K562 (cell line): Measurements from ENCODE around the gene GPR39. TPM values are rescaled to one million over a fixed set of nuclear protein-coding genes. Genes with fewer than 3 reads are reported as not detected.

Experiments
- ATAC-seq: fragments of 200-7000 bp; cut with Tn5 transposase; 3 replicates; pipeline ENCODE4 v1.9.1; 2020; ENCODE audit warnings: moderate library complexity
- BruUV-seq: library from RNA; stranded (reverse); fragments of 400-500 nt; replicated peaks from 2 replicates; lab custom pipeline; 2021; lab: Mats Ljungman, UMichigan
- CTCF ChIA-PET: fragments of 300-600 bp; formaldehyde crosslinking; extraction: SDS; loops from one replicate; lab custom pipeline; 2021; ENCODE audit warnings: low intra/inter-chr PET ratio; lab: Yijun Ruan, JAX
- POLR2A ChIA-PET: fragments of 300-600, 350-650 bp; sonication (Branson Sonifier 250); formaldehyde crosslinking; extraction: SDS; loops from one replicate; lab custom pipeline; 2021; ENCODE audit warnings: antibody characterized with exemption, inconsistent platforms; lab: Yijun Ruan, JAX
- DNase-seq, 4 experiments: peaks; one replicate each; pipeline versions ENCODE4 v3.0.0 to v3.0.0-alpha.2; 2011 to 2018; ENCODE audit warnings: low spot score in 3 of 4, mixed read lengths in 3 of 4; ENCODE audit errors: extremely low read depth in 1 of 4
- FAIRE-seq: peaks from 2 replicates; lab custom pipeline; 2011; peaks lifted over from hg19 to GRCh38; lab: Jason Lieb, UNC
- H2AFZ ChIP-seq: 2 replicates; pipeline ENCODE4 v1.6.0; 2011; ENCODE audit warnings: low read depth, low read length, control low read depth, inconsistent platforms
- H3K27ac ChIP-seq: fragments of 200-600 bp; 3 replicates; pipeline ENCODE4 v1.8.0; 2011; ENCODE audit warnings: low read depth, mild to moderate bottlenecking, control low read depth, inconsistent platforms, low read length, moderate library complexity, mixed read lengths; ENCODE audit errors: extremely low read depth
- H3K27me3 ChIP-seq, 2 experiments: fragments of 300-600 bp in 1 of 2; 2 replicates in 1 of 2; 3 replicates in 1 of 2; pipeline versions ENCODE4 v1.6.0 to v1.8.0; 2011; ENCODE audit warnings: inconsistent platforms in 2 of 2, low read length in 2 of 2, mild to moderate bottlenecking in 1 of 2, mixed read lengths in 1 of 2, moderate library complexity in 1 of 2; ENCODE audit not compliant: control insufficient read depth in 2 of 2, insufficient read depth in 2 of 2
- H3K36me3 ChIP-seq: fragments of 300-600 bp; 3 replicates; pipeline ENCODE4 v1.8.0; 2011; ENCODE audit warnings: mild to moderate bottlenecking, low read length, inconsistent platforms; ENCODE audit not compliant: control insufficient read depth, insufficient read depth
- H3K4me1 ChIP-seq, 2 experiments: fragments of 200-600 bp in 1 of 2; replicated peaks in 1 of 2; 2 replicates in 1 of 2; 3 replicates in 1 of 2; pipeline versions ENCODE4 v1.5.1 to v1.8.0; 2011; ENCODE audit warnings: inconsistent platforms in 2 of 2, low read length in 2 of 2, mild to moderate bottlenecking in 1 of 2, mixed read lengths in 1 of 2, moderate library complexity in 1 of 2; ENCODE audit not compliant: control insufficient read depth in 2 of 2, insufficient read depth in 2 of 2
- H3K4me2 ChIP-seq: 2 replicates; pipeline ENCODE4 v1.6.1; 2011; ENCODE audit warnings: low read length, control low read depth, inconsistent platforms, mixed read lengths; ENCODE audit not compliant: insufficient read depth
- H3K4me3 ChIP-seq: fragments of 200-600 bp; sonication (generic), shearing (Covaris generic); 2 replicates; pipeline ENCODE4 v1.5.1; 2016; ENCODE audit warnings: control low read depth, inconsistent platforms
- H3K79me2 ChIP-seq: fragments of 200-600 bp; 3 replicates; pipeline ENCODE4 v1.8.0; 2011; ENCODE audit warnings: low read length, inconsistent platforms; ENCODE audit not compliant: control insufficient read depth, insufficient read depth
- H3K9ac ChIP-seq, 2 experiments: 2 replicates each; pipeline versions ENCODE4 v1.6.0 to v1.6.1; 2011; ENCODE audit warnings: low read depth in 2 of 2, low read length in 2 of 2, control low read depth in 1 of 2, inconsistent platforms in 1 of 2, mild to moderate bottlenecking in 1 of 2, mixed read lengths in 1 of 2; ENCODE audit not compliant: insufficient read depth in 1 of 2
- H3K9me1 ChIP-seq: one replicate; pipeline ENCODE4 v1.6.0; 2011; ENCODE audit warnings: inconsistent platforms, mild to moderate bottlenecking, low read length, moderate library complexity; ENCODE audit not compliant: control insufficient read depth, insufficient read depth
- H3K9me3 ChIP-seq: replicated peaks from 2 replicates; pipeline ENCODE4 v1.5.1; 2011; ENCODE audit warnings: low read depth, low read length, inconsistent platforms; ENCODE audit not compliant: control insufficient read depth, insufficient read depth
- H4K20me1 ChIP-seq: replicated peaks from 2 replicates; pipeline ENCODE4 v1.6.1; 2011; ENCODE audit warnings: low read length, inconsistent platforms, mixed read lengths; ENCODE audit not compliant: control insufficient read depth, insufficient read depth
- E2F6 ChIP-seq, 2 experiments: IDR thresholded peaks; 2 replicates each; pipeline ENCODE4 v1.6.1; 2011; ENCODE audit warnings: borderline replicate concordance in 1 of 2, control low read depth in 1 of 2, low read depth in 1 of 2, low read length in 1 of 2, mild to moderate bottlenecking in 1 of 2, mixed read lengths in 1 of 2, moderate library complexity in 1 of 2; ENCODE audit not compliant: insufficient read depth in 1 of 2, insufficient read length in 1 of 2, poor library complexity in 1 of 2, severe bottlenecking in 1 of 2; ENCODE audit errors: extremely low read depth in 1 of 2
- ETV5 ChIP-seq: sonication (generic); formaldehyde crosslinking; IDR thresholded peaks from 2 replicates; pipeline ENCODE4 v1.4.0; 2020; ENCODE audit warnings: low read depth, mild to moderate bottlenecking, missing genetic modification reagents
- FOXM1 ChIP-seq, 2 experiments: fragments of 450-650 bp in 1 of 2; sonication (generic) in 1 of 2; formaldehyde crosslinking in 1 of 2; IDR thresholded peaks; 2 replicates each; pipeline versions ENCODE4 v1.6.1 to v1.9.0; 2017 to 2022; ENCODE audit warnings: low read depth in 2 of 2, mild to moderate bottlenecking in 2 of 2, missing genetic modification reagents in 1 of 2, moderate library complexity in 1 of 2
- JUND ChIP-seq, 2 experiments: IDR thresholded peaks; 2 replicates in 1 of 2; 3 replicates in 1 of 2; pipeline ENCODE4 v1.6.1; 2011; ENCODE audit warnings: borderline replicate concordance in 2 of 2, low read depth in 2 of 2, low read length in 2 of 2, improper control_type of control experiment in 1 of 2, missing biosample characterization in 1 of 2, missing genetic modification characterization in 1 of 2, missing genetic modification reagents in 1 of 2
- NBN ChIP-seq: fragments of 450-650 bp; IDR thresholded peaks from 2 replicates; pipeline ENCODE4 v1.6.1; 2016; ENCODE audit warnings: low read depth, mild to moderate bottlenecking
- ZNF584 ChIP-seq: fragments of 200-800 bp; sonication (Bioruptor generic); IDR thresholded peaks from 2 replicates; pipeline ENCODE4 v1.6.1; 2016; ENCODE audit warnings: low read depth, mild to moderate bottlenecking, missing genetic modification characterization, missing compliant biosample characterization
- ZNF695 ChIP-seq: fragments of 450-650 bp; formaldehyde crosslinking; IDR thresholded peaks from 2 replicates; pipeline ENCODE4 v1.4.0; 2020; ENCODE audit warnings: mild to moderate bottlenecking, moderate library complexity
- WGBS: fragments of 100-300 bp; shearing (Covaris generic); methylation state at CpG from one replicate; pipeline ENCODE4 v1.1.6; 2016; ENCODE audit warnings: low coverage, mixed read lengths; ENCODE audit not compliant: insufficient coverage; ENCODE audit errors: missing lambda C conversion rate; 5-methylcytosine and 5-hydroxymethylcytosine counted together
- in situ Hi-C: fragments of 300-500 bp; cut with MboI; formaldehyde crosslinking; loops from 4 replicates; pipeline ENCODE4 v1.15.0; 2018; ENCODE audit warnings: inconsistent platforms, mixed read lengths
- intact Hi-C: fragments of 100-400 bp; cut with micrococcal nuclease; formaldehyde crosslinking; loops from 2 replicates; pipeline ENCODE4 v1.14.2; 2022
- polyA plus RNA-seq, 8 experiments: library from polyadenylated mRNA; depleted of rRNA in 4 of 8; stranded (reverse) in 5 of 8; unstranded in 3 of 8; fragments of >200 nt; fragmentation: Nextera tagmentation in 2 of 8; fragmentation: Illumina TruSeq in 1 of 8; extraction: Ambion mirVana in 2 of 8; extraction: Trizol in 1 of 8; gene quantifications; 2 replicates each; pipeline versions ENCODE4 v1.2.1 to v1.2.3, GENCODE V29; 2011 to 2014; ENCODE audit warnings: inconsistent platforms in 1 of 8, missing spikeins in 1 of 8
- total RNA-seq, 7 experiments: library from RNA; depleted of rRNA in 6 of 7; stranded (reverse); fragments of >200 nt in 6 of 7; fragmentation: Illumina TruSeq in 2 of 7; extraction: Trizol in 2 of 7; gene quantifications; 2 replicates each; pipeline versions ENCODE4 v1.2.1 to v1.2.3, GENCODE V29; 2011 to 2021; ENCODE audit warnings: low replicate concordance in 1 of 7
- TF ChIP-seq, protein P1 (sequence below): fragments of 450-650 bp; formaldehyde crosslinking; conservative IDR thresholded peaks from 2 replicates; pipeline ENCODE4 v1.4.0; 2022; ENCODE audit warnings: mild to moderate bottlenecking, missing genetic modification characterization

GPR39 gene
- total and polyA plus RNA-seq, 9 of the 15 experiments (the other 6 are each of a cell fraction or from before 2014, with no cell fraction given): 0.04 TPM; not detected in 8

GRCh38 chr2:132497591-132497990 is 81.0 kb downstream of the GPR39 start:
- no peak for TF ChIP-seq JUND (IDR thresholded peaks at IDR 0.05; ENCODE audit: borderline replicate concordance, low read depth, low read length)
- no peak for TF ChIP-seq JUND (tag; IDR thresholded peaks at IDR 0.05; ENCODE audit: borderline replicate concordance, low read depth, low read length)
- DNase-seq (no peak), FAIRE-seq (no peak), ATAC-seq (no peak)
- ChIA-PET POLR2A (no interaction called here), CTCF (no interaction called here)
- intact Hi-C loops (no loop called here), in situ Hi-C loops (no loop called here)
- no peak overlapping the region for H2AFZ ChIP-seq
- no TSS peak for BruUV-seq
- no peaks in the 10 kb centered on the region for H3K36me3 ChIP-seq
- H3K27me3 ChIP-seq: no peaks in the 10 kb centered on the region
- no peak overlapping the region for H3K9ac ChIP-seq
- H3K4me1 ChIP-seq: no peaks in the 10 kb centered on the region
- H4K20me1 ChIP-seq: no peaks in the 10 kb centered on the region
- no peaks in the 10 kb centered on the region for H3K79me2 ChIP-seq
- H3K4me2 ChIP-seq: no peak overlapping the region
- H3K27ac ChIP-seq: no peak overlapping the region
- no peaks in the 10 kb centered on the region for H3K9me1 ChIP-seq
- no peaks in the 10 kb centered on the region for H3K9me3 ChIP-seq
- H3K4me3 ChIP-seq: no peak overlapping the region

- TF ChIP-seq E2F6 (IDR thresholded peaks at IDR 0.05; ENCODE audit: borderline replicate concordance in 1 of 2, extremely low read depth in 1 of 2, insufficient read depth in 1 of 2, insufficient read length in 1 of 2, low read depth in 1 of 2, low read length in 1 of 2, poor library complexity in 1 of 2, severe bottlenecking in 1 of 2) (no peak), ZNF695 (no peak), ETV5 (no peak), ZNF584 (CRISPR knock-in tag) (no peak), NBN (no peak), FOXM1 (IDR thresholded peaks at IDR 0.05; ENCODE audit: low read depth) (no peak), FOXM1 (CRISPR knock-in tag; IDR thresholded peaks at IDR 0.05; ENCODE audit: low read depth) (no peak)
- TF ChIP-seq, protein P1, sequence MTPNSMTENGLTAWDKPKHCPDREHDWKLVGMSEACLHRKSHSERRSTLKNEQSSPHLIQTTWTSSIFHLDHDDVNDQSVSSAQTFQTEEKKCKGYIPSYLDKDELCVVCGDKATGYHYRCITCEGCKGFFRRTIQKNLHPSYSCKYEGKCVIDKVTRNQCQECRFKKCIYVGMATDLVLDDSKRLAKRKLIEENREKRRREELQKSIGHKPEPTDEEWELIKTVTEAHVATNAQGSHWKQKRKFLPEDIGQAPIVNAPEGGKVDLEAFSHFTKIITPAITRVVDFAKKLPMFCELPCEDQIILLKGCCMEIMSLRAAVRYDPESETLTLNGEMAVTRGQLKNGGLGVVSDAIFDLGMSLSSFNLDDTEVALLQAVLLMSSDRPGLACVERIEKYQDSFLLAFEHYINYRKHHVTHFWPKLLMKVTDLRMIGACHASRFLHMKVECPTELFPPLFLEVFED: no peak
- no peaks in the 10 kb centered on the region for H3K4me1 ChIP-seq
- no peaks in the 10 kb centered on the region for H3K9me3 ChIP-seq
- H3K4me3 ChIP-seq: no peak overlapping the region
- CTCF ChIA-PET: no interaction called here
- BruUV-seq: no TSS peak
- no peak for ATAC-seq
- no peak for FAIRE-seq
- POLR2A ChIA-PET: no interaction called here
- no peak overlapping the region for H3K9ac ChIP-seq
- no peaks in the 10 kb centered on the region for H3K27me3 ChIP-seq
- intact Hi-C loops: no loop called here
- H3K9me1 ChIP-seq: no peaks in the 10 kb centered on the region
- WGBS: 0% methylated on average over 1 of the region's 1 CpG
- no peaks in the 10 kb centered on the region for H3K79me2 ChIP-seq
- no peaks in the 10 kb centered on the region for H3K36me3 ChIP-seq
- H3K4me2 ChIP-seq: no peak overlapping the region
- no peak overlapping the region for H3K27ac ChIP-seq
- H2AFZ ChIP-seq: no peak overlapping the region
- H4K20me1 ChIP-seq: no peaks in the 10 kb centered on the region
- in situ Hi-C loops: no loop called here
- peak in 1 of 4 experiments; percentile 1 for DNase-seq
Observed at GRCh38 chr2:132503701-132504100, 87.1 kb downstream of the GPR39 start.
